ENCODE measurements around the gene DNAH8.
"Not testable (repeated sequence)": the region's sequence is repeated elsewhere in the genome, so short reads cannot be mapped to it uniquely, and the experiment has no call there.

Gene DNAH8, protein sequence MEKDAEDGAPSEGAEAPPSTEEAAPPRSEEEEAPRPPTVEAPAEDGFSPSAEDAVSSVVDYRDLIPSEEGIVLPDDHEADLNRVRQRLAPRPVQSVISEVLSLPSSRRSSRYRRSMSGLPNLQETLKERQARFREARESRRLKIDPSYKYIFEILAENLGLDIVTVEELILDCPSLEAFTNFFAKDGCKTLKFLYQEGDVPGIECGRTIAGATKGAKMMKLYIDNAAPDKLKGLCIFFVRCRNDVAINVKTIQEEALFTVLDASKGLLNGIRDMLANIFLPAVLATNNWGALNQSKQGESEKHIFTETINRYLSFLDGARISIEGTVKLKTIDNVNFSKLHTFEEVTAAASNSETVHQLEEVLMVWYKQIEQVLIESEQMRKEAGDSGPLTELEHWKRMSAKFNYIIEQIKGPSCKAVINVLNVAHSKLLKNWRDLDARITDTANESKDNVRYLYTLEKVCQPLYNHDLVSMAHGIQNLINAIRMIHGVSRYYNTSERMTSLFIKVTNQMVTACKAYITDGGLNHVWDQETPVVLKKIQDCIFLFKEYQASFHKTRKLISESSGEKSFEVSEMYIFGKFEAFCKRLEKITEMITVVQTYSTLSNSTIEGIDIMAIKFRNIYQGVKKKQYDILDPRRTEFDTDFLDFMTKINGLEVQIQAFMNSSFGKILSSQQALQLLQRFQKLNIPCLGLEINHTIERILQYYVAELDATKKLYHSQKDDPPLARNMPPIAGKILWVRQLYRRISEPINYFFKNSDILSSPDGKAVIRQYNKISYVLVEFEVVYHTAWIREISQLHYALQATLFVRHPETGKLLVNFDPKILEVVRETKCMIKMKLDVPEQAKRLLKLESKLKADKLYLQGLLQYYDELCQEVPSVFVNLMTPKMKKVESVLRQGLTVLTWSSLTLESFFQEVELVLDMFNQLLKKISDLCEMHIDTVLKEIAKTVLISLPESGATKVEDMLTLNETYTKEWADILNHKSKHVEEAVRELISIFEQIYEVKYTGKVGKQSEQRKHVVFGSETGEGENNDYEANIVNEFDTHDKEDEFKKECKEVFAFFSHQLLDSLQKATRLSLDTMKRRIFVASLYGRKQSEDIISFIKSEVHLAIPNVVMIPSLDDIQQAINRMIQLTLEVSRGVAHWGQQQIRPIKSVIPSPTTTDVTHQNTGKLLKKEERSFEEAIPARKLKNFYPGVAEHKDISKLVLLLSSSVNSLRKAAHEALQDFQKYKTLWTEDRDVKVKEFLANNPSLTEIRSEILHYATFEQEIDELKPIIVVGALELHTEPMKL (N-terminal part only)

DNA sequence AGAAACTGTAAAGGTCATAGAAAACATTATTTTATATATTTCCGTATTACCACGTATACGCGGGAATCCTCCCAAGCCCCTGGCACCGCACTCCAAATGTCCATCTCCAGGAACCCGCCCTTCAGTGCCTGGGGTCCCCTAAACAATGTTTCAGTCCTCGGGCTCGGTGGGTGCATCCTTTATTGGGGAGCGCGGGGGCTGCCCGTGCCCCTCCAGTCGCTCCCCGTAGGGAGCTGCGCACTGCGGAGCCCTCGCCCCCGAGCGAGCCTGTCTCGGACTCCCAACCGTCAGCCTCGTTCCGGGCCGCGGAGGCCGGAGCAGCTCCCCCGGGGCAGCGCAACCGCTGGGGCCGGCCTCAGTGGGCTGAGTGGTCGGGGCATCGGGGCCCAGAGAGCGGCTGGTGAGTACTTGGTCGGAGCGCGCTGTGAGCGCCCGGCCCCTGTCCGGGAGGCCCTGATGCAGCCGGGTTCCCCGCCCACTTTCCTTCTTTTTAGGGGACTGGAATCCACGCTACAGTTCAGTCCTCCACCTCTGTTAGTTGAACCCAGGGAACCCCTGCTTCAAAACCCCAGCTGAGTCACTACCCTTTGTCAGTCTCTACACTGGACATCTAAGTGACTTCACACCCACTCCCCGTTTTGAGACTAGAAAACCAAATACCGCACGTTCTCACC, at the start of gene DNAH8:
DNAH8 (plus strand) TSS at position 296 of the 674 bp plus-strand sequence. CDS start 7,499 bp downstream, outside the sequence.
- DNase-seq = no peak

DNA sequence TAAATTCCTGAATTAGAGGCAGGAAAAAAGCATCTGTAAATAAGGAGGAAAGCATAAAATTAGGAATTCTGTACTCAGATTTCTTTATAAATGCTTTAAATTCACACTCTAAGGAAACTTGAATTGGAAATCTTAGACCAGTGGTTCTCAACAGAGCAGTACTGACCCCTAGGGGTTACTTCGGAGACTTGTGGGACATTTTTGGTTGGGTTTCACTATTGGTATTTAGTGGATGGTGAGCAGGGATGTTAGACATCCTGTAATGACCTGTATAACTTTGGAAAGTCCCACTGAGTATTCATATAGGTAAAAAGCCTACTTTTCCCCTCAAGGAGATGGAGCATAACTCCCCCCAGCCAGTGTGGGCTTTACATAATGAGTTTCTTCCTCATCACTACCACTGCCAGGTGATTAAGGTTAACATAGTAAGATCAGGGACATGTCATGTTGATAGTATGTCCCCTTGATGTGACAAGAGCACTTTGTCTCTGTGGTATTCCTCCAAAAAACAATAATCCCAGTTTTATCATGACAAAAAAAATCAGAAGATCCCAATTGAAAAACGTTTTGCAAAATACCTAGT, 43.1 kb upstream of the DNAH8 start:
- DNase-seq = peak in 1 of 2 experiments; percentile 68

DNA sequence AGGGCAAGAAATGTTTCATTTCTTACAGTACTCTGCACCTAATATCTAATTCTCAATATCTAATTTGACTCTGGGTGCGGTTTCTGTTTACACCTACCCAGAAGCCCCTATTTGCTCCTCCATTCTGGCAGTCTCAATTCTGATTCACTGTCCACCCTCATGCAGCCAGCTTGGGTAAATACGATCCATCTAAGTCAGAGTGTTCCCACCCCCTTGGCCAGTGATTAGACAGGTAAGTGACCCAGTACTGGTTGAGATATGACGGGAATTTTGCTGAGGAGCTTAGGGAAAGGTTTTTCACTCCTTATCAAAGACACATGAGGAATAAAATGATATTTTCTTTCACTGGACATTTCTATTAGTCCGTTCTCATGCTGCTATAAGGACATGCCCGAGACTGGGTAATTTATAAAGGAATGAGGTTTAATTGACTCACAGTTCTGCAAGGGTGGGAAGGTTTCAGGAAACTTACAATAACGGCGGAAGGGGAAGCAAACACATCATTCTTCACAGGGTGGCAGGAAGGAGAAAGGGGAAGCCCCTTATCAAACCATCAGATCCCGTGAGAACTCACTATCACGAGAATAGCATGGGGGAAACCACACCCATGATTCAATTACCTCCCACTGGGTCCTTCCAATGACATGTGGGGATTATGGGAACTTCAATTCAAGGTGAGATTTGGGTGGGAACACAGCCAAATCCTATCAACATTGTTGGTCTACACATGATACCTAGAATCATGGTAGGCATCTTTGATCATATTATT, 41.5 kb upstream of the DNAH8 start:
- no peak for DNase-seq

DNA sequence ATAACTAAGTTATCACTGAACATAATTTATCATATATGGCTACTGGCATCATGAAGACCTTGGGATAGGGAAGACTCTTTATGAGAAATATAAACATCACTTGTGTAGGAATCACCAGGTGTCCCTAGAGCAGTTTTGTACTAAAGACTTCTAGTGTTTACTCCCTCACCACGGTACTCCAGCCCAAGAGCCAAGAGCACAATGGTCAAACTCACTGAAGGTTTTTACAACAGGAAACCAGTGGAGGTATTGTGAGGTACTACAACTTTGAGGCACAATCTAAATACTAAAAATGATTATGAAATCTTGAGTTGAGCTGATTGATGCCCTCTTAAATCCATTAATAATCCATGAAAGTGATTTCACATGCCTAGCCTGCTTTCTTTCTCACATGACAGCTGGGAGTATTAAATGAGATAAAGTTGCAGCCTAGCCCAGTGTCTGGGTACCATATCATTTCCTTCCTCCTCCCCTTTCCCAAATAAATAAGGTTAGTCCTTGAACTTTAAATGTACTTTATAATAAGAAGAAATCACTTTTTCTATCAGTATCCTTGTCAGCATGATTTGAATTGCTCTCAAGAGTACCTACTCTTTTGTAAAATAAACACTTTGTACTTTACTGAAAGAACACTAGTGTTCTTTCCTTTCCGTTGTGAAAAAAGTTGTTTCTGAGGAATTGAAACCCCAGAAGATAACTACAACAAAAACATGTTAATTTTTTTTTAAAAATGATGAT, 38.7 kb upstream of the DNAH8 start:
- no peak for DNase-seq

DNA sequence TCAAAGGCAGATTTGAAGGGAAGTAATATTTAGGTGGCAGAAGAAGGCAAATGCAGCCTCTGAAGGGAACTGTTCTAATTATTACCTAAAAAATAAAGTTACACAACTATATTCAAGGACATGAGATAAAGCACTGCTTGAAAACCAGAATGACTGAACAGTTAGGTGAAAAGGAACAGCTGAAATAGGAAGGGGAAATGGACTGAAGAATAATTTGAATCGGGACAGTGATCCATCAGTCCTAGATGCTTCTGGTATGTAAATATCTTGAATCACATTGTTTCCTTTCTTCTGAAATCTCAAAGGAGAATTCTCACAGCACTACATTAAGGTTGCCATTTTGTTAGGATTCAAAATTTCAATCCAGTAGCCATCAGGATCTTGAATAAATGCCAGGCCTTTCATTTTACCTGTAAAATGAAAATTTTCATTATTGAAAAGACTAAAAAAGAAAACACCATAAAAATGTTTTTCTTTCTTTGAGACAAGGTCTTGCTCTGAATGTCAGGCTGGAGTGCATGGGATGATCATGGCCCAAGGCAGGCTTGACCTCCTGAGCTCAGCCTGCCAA, 38.1 kb upstream of the DNAH8 start:
- no peak for DNase-seq

DNA sequence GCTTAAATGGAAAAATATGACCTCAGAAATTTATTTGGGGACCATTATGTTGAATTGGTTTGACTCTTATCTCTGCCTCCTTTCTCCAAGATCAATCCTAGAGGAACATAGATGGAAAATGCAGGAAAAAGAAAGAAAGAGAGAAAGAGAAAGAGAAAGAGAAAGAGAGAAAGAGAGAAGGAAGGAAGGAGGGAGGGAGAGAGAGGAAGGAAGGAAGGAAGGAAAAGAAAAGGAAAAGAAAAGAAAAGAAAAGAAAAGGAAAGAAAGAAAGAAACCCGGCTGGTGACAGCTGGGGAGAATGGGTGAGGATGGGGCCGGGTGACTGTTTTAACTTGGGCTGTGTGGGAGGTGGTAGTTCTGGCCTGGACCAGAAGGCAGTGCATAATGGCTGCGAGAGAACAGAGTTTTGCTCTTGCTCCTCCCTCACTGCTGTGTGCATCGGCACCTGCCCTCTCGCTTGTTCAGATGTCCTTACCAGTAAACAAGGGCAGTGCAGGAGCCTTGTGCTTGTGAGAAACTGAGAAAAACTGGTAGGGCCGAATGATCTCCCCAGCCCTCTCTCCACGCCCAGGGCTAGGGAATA, 36.8 kb upstream of the DNAH8 start:
- DNase-seq = no peak

DNA sequence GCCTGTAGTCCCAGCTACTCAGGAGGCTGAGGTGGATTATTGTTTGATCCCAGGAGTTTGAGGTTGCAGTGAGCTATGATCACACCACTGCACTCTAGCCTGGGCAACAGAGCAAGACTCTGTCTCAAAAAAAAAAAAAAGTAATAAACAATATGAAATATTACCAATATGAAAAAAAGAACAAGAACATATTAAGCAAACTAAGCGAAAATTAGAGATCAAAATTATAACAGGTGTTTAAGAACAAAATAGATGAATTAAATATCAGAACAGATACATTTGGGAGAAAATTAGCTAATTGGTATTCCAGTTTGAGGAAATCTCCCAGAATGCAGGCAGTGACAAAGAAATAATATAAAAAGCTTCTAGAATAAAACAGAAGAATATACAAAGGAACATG, 35.4 kb upstream of the DNAH8 start:
- DNase-seq = no peak

DNA sequence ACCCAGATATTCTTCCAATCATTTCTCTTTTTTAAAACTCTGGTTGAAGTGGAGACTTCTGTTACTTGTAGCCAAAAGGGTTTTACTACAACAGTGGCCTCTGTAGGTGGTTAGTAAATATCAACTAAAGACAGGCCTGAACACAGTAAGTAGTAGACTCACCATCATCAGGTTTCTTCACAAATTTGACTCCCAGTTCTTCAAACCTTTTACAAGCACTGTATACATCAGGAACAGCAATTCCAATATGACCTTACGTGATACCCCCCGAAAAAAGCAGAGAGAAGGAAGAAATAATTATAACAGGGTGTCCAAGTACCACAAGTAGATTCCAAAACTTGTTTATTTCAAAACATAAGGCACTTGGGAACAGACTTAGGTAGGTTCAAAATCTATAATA, 33.3 kb upstream of the DNAH8 start:
- no peak for DNase-seq

DNA sequence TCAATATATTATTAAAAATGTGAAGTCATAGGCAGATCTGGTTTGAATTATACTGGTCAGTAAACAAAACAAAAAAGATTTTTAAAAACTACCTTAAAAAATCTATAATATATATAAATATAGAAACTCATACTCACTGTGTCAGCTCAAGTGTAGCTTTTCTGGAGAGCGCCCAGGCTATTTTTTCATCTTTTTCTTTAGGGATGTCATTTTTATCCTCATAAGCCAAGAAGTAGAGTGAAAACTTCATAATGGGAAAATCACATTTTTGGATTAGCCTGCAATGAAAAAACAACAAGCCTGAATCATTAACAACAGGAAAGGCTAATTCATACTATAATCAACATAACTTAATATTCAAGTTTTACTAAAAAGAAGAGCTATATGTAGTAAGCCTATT, 30.9 kb upstream of the DNAH8 start:
- no peak for DNase-seq

DNA sequence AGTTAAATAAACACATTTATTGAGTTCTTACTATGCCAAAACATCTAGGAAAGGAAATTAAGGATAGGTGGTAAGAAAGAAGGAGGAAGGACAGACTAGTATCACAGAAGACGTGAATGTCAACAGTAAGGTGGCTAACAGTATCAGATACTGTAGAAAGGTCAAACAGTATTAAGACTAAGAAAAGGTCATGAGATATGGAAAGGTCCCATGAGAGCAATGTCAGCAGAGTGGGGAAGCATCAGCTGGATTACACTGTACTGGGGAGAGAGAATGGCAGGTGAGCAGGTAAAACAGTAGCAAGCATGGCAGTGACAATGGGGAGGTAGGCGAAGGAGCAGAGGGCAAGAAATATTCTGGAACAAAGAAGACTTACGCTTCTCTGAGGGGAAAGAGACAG, 30.2 kb upstream of the DNAH8 start:
- no peak for DNase-seq

DNA sequence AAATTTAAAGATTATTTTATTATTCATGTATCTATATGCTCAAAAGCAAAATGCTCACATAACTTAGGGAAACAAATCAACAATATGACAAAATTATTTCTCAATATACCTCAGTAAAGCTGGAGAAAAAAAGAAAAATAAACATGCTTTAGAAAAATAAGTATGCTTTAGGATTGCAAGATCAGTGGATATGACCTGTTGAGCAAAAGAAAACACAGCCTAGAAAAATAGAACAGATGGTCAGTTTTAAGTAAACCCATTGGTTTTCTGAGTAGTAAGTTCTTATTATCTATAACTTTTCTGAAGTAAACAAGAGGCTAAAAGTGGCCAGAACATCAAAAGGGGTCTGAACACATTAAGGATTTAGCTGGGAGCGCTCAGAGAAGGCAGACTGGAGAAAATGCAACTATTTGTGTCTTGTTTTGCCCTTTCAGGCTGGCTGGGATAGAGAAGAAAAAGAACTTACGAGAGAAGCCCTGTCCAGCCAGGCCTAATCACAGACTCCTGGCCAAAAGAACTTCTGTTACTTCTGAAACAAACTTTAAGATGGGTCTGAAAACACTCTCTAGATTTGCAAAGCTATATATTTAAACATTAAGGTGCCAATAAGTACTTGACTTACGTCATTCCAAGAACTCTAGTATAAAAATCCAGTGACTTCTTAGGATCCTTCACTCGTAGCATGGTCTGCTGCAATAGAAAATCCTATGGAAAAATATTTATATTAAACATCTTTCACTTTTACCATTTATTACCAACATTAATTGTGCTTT, 28.7 kb upstream of the DNAH8 start:
- DNase-seq = no peak

DNA sequence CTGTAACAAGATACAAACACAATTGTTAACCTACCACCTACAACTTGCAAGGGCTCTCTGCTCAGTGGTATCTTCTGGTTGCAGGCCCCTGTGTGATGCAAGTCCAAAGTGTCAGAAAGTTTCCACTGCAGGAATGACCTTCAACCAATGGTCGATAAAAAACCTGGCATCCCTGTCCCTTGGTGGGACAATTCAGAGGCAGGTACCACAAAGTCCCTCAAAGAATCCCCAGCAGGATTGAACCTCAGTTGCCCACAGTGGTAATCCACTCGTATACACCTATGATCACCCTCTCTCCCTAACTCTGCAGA, 28.1 kb upstream of the DNAH8 start:
- DNase-seq = no peak

DNA sequence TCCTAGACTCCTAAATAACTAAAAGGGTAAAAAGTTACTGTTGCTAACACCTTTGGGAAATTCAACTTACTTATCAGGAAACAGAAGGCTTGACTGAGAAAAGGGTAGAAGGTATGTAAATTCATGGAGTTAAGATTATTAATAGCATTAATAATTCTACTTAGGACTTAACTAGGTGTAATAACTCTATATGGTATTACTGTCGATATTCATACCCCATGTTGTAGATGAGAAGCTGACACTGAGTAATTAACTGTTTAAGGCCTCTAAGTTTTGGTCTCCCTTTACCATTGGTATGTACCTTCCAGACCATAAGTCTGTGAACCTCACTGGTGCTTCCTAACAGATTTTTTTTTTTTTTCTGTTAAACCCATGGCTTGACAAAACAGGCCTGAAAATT, 27.6 kb upstream of the DNAH8 start:
- DNase-seq = no peak

DNA sequence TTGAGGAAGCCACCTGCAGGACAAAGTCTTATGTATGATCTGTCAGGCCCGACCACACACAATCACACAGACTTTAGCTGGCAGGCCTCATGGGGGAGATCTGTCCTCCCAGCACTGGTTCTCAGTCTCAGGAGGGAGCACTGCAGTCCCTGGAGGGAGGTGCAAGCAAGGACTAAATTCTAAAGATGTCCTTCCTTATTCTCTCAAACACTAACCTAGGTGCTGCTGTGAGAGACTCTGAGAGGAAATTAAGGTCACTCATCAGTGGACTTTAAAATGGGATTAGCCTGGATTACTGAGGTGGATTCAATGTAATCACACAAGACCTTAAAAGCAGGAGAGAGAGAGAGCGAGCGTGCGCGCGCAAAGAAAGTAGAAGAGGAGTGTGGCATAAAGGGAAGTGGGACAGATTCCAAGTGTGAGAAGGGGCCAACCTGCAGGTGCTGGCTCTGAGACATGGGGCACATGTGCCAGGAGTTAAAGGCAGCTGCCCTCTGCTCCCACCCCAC, 26.5 kb upstream of the DNAH8 start:
- no peak for DNase-seq

DNA sequence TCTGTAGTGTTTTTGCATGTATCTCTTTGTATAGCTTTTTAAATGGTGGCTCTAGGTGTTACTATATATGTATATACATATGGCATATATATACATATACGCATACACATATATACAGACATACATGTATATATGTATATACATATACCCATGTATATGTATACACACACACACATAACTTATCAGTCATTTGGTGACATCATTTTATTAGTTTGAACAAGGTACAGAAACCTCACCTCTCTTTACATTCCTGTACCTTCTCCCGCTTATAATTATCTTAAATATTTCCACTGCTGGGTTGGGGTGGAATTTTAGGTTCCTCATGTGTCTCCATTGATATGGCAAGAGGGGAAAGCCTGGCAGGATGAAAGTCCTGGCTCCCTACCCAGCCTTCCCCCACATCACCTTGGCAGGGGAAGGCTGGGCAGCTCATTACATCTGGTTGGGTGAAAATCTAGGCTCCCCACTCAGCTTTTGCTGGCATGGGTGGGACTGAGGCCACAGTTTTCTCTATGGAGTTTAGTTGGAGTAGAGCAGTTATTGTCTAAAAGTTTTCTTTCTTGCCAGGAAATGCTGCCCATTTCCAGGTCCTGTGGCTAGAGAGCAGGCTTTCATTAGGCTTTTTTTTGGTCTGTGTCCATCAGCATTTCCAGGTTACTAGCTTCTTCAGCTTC, 19.7 kb upstream of the DNAH8 start:
- no peak for DNase-seq

DNA sequence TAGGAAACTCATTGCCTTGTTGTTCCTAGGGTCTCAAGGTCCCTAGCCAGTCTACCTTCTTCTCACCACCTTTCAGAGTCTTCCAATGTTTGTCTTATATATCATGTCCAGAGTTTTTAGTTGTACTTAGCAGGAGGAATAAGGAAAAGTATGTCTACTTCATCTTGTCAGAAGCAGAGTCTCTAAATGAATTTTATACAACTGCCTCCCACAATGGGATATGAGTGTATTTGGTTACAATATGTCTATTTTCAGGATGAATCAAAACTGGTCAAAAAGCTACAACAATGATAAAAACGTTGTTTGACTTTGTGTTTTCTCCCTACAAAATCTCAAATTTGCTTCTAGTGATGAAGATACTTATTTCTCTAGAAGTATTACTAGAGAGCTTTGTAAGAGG, 19.2 kb upstream of the DNAH8 start:
- DNase-seq = no peak

DNA sequence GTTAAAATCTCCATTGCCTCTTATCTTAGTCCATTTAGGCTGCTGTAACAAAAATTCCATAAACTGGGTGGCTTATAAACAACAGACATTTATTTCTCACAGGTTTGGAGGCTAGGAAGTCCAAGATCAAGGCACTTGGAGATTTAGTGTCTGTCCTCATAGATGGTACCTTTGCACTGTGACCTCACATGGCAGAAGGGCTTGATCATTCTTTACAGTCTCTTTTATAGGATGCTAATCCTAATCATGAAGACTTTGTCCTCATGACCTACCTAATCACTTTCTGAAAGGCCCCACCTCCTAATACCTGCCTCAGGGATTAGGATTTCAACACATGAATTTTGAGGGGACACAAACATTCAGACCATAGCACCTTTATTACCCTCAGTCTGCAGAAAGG, 18.8 kb upstream of the DNAH8 start:
- DNase-seq = no peak

DNA sequence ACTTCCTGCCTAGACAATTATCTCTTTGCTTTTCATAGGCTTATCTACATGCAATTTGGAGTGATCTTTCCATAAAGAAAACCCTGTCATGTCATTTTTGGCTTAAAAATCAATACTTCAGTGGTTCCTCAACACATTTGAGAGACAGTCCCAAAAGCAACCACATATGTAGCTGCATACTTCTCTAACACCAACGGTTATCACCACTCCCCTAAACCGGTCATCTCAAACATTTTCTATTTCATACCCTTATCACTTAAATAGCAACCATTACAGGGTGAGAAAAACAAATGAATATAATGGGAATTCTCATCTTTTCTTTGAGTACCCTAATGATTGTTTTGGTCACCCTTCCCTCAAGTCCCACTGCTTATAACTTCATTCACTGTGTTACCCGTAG, 17.3 kb upstream of the DNAH8 start:
- no peak for DNase-seq

DNA sequence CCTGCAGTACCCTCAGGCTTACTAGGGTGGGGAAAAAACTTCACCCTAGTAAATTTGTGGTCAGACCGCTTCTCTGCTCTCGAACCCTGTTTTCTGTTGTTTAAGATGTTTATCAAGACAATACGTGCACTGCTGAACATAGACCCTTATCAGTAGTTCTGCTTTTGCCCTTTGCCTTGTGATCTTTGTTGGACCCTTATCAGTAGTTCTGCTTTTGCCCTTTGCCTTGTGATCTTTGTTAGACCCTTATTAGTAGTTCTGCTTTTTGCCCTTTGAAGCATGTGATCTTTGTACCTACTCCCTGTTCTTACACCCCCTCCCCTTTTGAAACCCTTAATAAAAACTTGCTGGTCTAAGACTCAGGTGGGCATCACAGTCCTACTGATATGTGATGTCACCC, 15.4 kb upstream of the DNAH8 start:
- DNase-seq = not testable (repeated sequence)

All from SW 1271 (cell line).